HG02610 (cell line): ENCODE data around the gene GGACT.

Source experiments
- ATAC-seq: cut with Tn5 transposase; IDR thresholded peaks from one replicate; pipeline ENCODE4 v1.9.1; 2021; ENCODE audit warnings: mild to moderate bottlenecking, moderate library complexity; ENCODE audit not compliant: unreplicated experiment

GGACT gene

DNA sequence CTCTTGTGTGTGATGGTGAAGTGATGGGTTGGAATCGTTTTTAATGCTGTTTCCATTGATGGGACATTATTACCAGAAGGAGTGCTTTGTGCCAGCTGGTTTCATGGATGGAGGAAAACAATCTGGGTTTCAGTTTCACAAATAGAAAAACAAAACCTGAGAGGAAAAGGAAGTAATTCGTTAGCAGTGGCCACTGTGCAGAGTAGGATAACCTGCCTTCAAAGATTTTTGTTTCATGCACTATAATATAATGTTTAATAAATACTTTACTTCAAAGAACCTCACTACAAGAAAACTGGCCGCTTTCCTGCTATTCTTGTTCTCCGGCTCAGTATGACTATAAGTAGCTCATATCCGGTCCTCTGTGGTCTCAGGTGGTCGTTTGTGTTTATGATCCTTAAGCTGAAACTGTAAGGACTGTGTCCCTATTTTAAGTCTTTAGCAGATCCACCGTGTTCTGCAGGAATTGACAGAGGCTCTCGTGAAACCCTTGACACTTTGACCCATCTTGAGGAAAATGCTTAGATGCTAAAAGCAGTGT, 104.7 kb downstream of the GGACT start:
- ATAC-seq = no peak

DNA sequence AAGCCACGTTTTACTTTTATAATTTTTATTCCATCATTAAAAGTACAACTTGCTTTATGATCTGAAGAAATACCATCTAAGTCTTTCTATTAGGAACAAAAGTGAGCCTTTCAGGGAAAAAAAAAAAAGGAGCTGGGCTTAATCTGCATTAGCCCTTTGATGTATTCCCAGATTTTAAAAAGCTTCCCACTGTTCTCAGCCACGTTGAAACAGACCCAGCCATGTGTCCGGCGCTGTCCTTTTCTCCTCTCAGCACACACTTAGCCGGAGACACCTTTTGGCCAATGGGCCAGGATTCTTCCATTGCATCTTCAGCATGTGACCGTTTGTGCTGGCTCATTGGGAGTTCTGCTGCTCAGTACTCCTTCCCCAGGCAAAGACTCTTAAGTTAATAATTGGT, 105.5 kb downstream of the GGACT start:
- ATAC-seq = no peak

DNA sequence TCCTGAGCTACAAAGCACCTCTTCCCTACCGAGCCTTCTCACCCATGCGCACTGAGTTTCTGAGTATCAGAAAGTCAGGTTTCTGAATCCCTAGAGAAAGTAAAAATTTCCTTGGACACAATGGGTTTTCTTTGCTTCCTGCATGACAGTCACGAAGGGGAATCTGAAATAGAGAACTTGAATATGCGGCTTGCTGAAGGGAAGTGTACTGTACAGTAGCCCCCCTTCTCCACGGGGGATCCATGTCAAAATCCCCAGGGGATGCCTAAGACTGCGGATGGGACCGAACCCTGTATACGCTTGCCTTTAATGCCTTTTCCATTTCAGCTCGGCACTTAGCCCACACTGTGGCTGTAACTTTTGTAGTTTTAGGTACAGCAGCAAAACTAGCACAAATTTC, 107.9 kb downstream of the GGACT start:
- ATAC-seq = no peak
